Left lobe of liver (tissue), 2 donors: ENCODE results near the gene CAT. TPM values are rescaled to one million over a fixed set of nuclear protein-coding genes. Genes with fewer than 3 reads are reported as not detected.

Experiments used
- ATAC-seq: fragments of 200-7000 bp; cut with Tn5 transposase; one replicate; pipeline ENCODE4 v1.9.1; 2020; ENCODE audit warnings: mild to moderate bottlenecking, moderate library complexity
- DNase-seq: peaks from one replicate; pipeline ENCODE4 v3.0.0-alpha.2; 2020; ENCODE audit warnings: low spot score
- total RNA-seq: library from RNA; stranded (reverse); gene quantifications from one replicate; pipeline ENCODE4 v1.2.1, GENCODE V29; 2021
- donor health status: DM: no; HTN: no; CAD: no; lungs with moderate emphysema.
- donor health status: DM: no; HTN: yes; CAD: no.

Gene CAT
- total RNA-seq, 1 donor from 2014 or later = 363 TPM

GRCh38 chr11:34519595-34520235 lies 81.0 kb downstream of the CAT start:
- no peak for ATAC-seq

GRCh38 chr11:34521265-34521664 lies 82.5 kb downstream of the CAT start:
- no peak for DNase-seq
- no peak for ATAC-seq

More at GRCh38 chr11:34519595-34520235, 81.0 kb downstream of the CAT start:
- no peak for DNase-seq

Other genes starting within 250 kb of the CAT start
- gene ABTB2, start 80.9 kb upstream of the CAT start, total RNA-seq = 11.4 TPM
- gene ELF5, start 74.9 kb downstream of the CAT start, total RNA-seq = 0.10 TPM
- 2.8 TPM for gene EHF, start 182.2 kb downstream of the CAT start, total RNA-seq